Activated T-helper 9 cell treated with anti-CD3 and anti-CD28 coated beads, Interleukin-2, amount 50 U/mL, for 16 hours (primary cell): ENCODE data around the gene BNIP5.

Source experiments
- DNase-seq: peaks from one replicate; pipeline ENCODE4 v3.0.0-alpha.2; 2020; ENCODE audit warnings: low read depth

The BNIP5 gene

DNA sequence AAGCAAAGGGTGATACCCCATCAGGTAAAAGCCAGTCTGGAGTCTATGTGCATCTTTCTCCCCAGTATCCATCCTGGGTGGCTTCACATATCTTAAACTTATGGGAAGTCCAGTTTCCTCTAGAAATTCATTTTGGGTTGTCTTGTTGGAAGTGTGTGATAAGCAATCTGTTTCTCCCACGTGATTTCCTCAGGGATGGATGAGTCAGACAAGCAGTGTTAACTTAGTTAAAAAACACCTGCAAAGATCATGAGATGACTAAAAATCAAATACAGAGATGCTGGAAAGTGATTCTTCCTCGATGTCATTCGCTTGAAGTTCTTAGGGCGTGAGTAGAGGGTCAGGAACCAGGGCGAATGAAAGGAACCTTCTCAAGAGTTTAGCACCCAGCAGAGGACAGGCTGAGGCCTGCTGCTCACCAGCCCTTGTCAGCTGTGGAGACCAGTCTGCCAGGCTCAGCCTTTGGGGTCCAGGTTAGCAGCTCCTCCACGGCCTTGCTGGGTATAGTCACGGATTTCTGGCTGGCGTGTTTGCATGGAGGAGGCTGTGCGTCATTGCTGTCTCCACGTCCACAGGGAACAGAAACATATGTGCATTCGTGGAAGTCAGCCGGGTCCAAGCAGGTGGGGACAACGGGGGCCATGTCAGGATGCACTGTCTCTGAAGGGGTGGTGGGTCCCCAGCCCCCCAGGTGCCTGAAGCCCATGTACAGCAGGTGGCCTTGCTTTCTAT lies 69.6 kb downstream of the BNIP5 start:
- DNase-seq, result no peak
